GM11168 (cell line): ENCODE measurements around the gene SPAG16.
"Not testable (repeated sequence)": the region's sequence is repeated elsewhere in the genome, so short reads cannot be mapped to it uniquely, and the experiment has no call there.

ENCODE experiments used
- in situ Hi-C: fragments of 300-500 bp; cut with MboI; formaldehyde crosslinking; loops from one replicate; pipeline ENCODE4 v1.12.0; 2022; ENCODE audit warnings: low sequenced_read_pairs; ENCODE audit not compliant: unreplicated experiment

SPAG16 gene

DNA sequence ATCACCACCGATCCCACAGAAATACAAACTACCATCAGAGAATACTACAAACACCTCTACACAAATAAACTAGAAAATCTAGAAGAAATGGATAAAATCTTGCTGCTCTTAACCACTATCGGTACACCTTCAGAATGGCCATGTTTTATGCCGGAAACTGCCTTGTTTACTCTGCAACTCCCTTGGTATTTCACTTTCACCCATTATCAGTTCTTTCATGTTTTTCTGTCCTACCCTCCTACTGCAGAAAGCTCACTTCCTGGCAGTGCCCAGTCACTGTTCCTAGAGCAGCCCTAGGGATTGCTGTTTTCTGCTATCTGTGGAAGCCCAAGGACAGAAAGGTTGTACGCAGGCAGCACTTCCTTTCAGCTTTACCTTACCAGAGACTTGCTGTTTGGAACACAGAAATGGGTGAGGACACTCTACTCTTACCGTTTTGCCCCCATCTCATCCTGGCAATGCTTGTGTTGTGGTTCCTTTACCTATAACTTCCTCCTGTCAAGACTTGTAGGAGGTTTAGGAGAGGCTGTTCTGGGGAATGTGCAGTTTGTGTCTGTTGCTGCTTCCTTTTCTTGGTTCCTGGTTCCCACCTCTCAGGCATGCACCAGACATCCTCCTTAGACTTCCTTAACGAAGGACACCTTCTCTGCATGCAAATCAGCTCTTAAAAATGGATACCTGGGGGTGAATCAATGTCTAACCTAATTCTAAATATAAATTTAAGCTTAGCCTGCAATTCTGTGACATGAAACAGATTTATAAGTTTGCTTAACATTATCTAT is 394.4 kb downstream of the SPAG16 start:
- in situ Hi-C loops: no loop called here

- in situ Hi-C loops: no loop called here
These were observed 395.6 kb downstream of the SPAG16 start for GRCh38 chr2:213679894-213680293.

DNA sequence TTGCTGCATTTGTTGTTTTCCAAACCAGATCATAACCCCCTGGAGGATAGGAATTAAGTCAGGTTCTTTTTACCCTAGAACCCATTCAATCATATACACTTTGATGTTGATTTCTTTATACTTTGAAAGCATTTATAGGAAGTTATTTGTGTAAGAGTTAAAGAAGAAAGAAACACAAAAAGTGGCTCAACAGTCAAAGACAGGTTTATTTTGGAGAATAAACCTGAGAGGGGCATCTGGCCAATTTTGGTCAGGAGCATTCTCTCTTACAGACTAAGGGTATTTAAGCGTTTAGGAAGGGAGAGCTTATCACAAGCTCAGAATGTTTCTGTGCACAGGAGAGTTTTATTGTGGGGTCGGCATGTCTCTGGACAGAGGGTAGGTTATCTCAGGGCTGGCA is 398.0 kb downstream of the SPAG16 start:
- in situ Hi-C loops: no loop called here

- in situ Hi-C loops: no loop called here
These were observed 403.9 kb downstream of the SPAG16 start for GRCh38 chr2:213688133-213688532.

- in situ Hi-C loops: not testable (repeated sequence)
These were observed 404.6 kb downstream of the SPAG16 start for GRCh38 chr2:213688825-213689224.

DNA sequence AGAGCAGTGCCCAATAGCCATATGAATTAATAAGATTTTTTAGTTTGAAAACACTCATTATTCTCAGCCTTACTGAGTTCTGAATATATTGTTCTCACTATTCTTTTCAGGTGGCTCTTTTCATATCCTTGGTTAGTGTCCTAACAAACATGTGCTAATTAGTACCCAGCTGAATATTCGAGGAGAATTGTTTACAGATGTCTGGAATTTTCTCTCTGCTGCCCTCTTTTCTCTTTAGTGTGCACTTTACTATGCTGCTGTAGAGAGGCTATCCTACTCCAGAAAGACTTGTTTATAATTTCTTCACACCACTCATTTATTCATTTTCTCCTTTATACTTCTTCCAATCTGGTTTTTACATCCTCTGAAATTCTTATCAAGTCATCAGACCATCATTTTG is 405.3 kb downstream of the SPAG16 start:
- in situ Hi-C loops: no loop called here

- in situ Hi-C loops: no loop called here
These were observed 407.1 kb downstream of the SPAG16 start for GRCh38 chr2:213691351-213691750.

- in situ Hi-C loops: no loop called here
These were observed 412.2 kb downstream of the SPAG16 start for GRCh38 chr2:213696442-213696841.

GRCh38 chr2:213701365-213701764 is 417.1 kb downstream of the SPAG16 start:
- in situ Hi-C loops: not testable (repeated sequence)

- in situ Hi-C loops: no loop called here
These were observed 419.3 kb downstream of the SPAG16 start for GRCh38 chr2:213703406-213704098.

DNA sequence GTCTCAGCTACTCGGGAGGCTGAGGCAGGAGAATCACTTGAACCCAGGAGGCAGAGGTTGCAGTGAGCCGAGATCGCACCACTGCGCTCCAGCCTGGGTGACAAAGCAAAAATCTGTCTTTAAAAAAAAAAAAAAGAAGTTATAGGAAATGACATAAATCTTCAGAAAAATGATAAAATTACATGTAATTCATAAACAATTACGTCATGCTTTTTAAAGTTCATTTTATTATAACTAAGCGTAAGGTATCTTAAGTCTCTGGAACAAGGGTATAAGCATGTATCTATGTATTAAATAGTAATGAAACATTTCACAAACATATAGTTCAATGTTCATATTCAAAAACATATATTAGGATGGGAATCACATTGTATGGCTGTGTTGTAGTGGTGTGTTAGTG is 425.9 kb downstream of the SPAG16 start:
- in situ Hi-C loops: no loop called here

- in situ Hi-C loops: not testable (repeated sequence)
These were observed 434.1 kb downstream of the SPAG16 start for GRCh38 chr2:213718411-213718810.

GRCh38 chr2:213722565-213722964 is 438.3 kb downstream of the SPAG16 start:
- in situ Hi-C loops: no loop called here

DNA sequence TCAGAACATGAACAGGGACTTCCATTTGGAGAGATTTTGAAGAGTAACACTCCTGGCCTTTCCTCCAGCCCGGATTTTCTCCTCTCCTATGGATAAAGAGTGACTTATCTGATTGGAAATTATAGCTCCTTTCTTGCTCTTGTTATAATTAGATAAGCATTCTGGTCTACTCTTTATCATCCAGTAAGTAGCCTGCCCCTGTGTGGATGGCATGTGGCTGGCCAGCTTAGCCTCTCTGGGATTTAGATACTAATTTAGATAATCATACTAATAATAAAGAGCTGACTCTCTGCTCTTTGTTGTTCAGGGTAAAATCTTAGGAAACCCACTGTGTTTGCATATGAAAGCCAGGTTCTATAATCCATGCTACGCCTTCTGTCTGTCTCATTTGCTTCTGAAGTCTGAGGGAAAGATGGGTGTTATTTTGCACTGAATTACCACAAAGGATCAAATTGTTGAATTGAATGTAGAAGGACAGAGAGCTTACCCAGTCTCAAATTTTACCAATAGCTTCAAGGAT is 438.8 kb downstream of the SPAG16 start:
- in situ Hi-C loops: no loop called here

- in situ Hi-C loops: no loop called here
These were observed 439.4 kb downstream of the SPAG16 start for GRCh38 chr2:213723707-213724106.

GRCh38 chr2:213726101-213726500 is 441.8 kb downstream of the SPAG16 start:
- in situ Hi-C loops: no loop called here

- in situ Hi-C loops: no loop called here
These were observed 449.6 kb downstream of the SPAG16 start for GRCh38 chr2:213733893-213734292.

GRCh38 chr2:213740453-213740852 is 456.2 kb downstream of the SPAG16 start:
- in situ Hi-C loops: no loop called here

DNA sequence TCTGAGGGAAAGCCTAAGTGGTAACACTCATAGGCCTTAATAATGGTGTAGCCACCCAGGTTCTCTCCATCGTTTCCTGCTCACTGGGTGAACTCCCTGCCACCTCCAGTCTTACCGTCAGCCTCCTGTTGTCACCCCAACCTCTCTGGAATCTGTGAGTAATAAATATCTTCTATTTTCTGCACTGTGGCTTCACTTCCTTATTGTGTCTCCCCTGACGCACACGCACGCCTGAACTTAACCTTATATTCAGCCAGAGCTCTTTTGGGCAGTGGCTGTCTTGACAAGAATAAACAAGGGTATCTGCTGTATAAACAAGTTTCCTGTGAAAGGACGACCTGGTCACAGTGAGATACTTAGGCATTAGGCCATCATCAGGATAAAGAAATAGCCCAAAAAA is 467.2 kb downstream of the SPAG16 start:
- in situ Hi-C loops: no loop called here

DNA sequence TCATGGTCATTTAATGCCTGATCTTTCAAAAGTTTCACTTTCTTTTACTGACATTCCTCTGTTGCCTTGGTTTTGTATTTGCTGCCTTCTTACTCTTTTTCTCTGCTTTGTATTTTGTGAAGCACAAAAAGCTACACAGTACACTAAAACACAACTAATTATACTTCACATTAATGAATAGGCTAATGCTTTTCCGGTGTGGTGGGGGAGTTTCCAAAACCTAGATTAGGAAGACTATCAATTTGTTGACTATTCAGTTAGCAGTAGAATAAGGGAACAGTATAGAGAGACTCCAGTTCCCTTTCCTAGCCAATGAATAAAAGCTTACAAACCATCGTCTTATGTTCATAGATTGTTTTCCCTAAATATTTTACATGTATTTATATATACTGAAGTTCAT is 468.3 kb downstream of the SPAG16 start:
- in situ Hi-C loops: no loop called here

GRCh38 chr2:213757525-213757924 is 473.3 kb downstream of the SPAG16 start:
- in situ Hi-C loops: no loop called here

DNA sequence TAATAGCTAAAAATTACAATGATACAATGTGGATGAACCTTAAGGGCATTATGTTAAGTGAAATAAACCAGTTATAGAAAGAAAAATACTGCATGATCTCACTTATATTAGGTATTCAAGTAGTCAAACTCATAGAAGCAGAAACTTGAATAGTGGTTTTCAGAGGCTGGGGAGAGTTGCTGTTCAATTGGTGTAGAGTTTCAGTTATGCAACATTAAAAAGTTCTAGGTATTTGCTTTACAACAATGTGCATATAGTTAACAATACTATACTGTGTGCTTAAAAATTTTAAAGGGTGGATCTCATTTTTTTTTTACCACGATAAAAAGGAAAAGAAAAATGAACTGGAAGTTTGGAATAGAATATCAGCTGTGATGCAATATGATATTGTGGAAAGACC is 479.1 kb downstream of the SPAG16 start:
- in situ Hi-C loops: no loop called here
